Loucy (cell line): ENCODE results near the gene CENPC.
"Not testable (repeated sequence)": the region's sequence is repeated elsewhere in the genome, so short reads cannot be mapped to it uniquely, and the experiment has no call there.

Experiments
- H2AFZ ChIP-seq: fragments of 200-600 bp; sonication (generic); 2 replicates; pipeline ENCODE4 v1.6.0; 2016; ENCODE audit warnings: antibody characterized with exemption, mild to moderate bottlenecking, low read length, moderate library complexity
- H3F3A ChIP-seq: fragments of 200-600 bp; 2 replicates; pipeline ENCODE4 v1.6.0; 2016; ENCODE audit warnings: antibody characterized with exemption, low read depth, mild to moderate bottlenecking
- H3K27me3 ChIP-seq: fragments of 200-600 bp; sonication (generic); 2 replicates; pipeline ENCODE4 v1.6.1; 2014; ENCODE audit warnings: low read length, mild to moderate bottlenecking; ENCODE audit not compliant: insufficient read depth, poor library complexity, severe bottlenecking
- H3K36me3 ChIP-seq: fragments of 200-600 bp; sonication (generic); 2 replicates; pipeline ENCODE4 v1.6.1; 2016; ENCODE audit warnings: low read length; ENCODE audit not compliant: insufficient read depth
- H3K4me1 ChIP-seq: fragments of 200-600 bp; sonication (generic); 2 replicates; pipeline ENCODE4 v1.5.1; 2014; ENCODE audit warnings: low read length, mild to moderate bottlenecking; ENCODE audit not compliant: insufficient read depth, poor library complexity, severe bottlenecking
- H3K4me2 ChIP-seq: fragments of 200-600 bp; sonication (generic); 2 replicates; pipeline ENCODE4 v1.6.0; 2014; ENCODE audit warnings: antibody characterized with exemption, low read length, low read depth, mild to moderate bottlenecking; ENCODE audit not compliant: poor library complexity, severe bottlenecking
- H3K4me3 ChIP-seq: fragments of 200-600 bp; sonication (generic); 2 replicates; pipeline ENCODE4 v1.5.1; 2014; ENCODE audit warnings: low read length, mild to moderate bottlenecking, mixed read lengths; ENCODE audit not compliant: poor library complexity, severe bottlenecking
- H3K79me2 ChIP-seq: fragments of 200-600 bp; sonication (generic); 2 replicates; pipeline ENCODE4 v1.6.1; 2014; ENCODE audit warnings: low read length; ENCODE audit not compliant: insufficient read depth
- H3K9ac ChIP-seq: fragments of 200-600 bp; sonication (generic); 2 replicates; pipeline ENCODE4 v1.6.0; 2014; ENCODE audit warnings: mild to moderate bottlenecking, low read depth, low read length, moderate library complexity; ENCODE audit not compliant: poor library complexity, severe bottlenecking
- H3K9me2 ChIP-seq: fragments of 200-600 bp; sonication (generic); replicated peaks from 2 replicates; pipeline ENCODE4 v1.6.1; 2016; ENCODE audit warnings: low read depth, low read length, mixed read lengths
- H3K9me3 ChIP-seq: fragments of 200-600 bp; sonication (generic); 2 replicates; pipeline ENCODE4 v1.6.1; 2014; ENCODE audit warnings: mild to moderate bottlenecking, antibody characterized with exemption, low read length, low read depth; ENCODE audit not compliant: insufficient read depth
- H4K20me1 ChIP-seq: fragments of 200-600 bp; sonication (generic); 2 replicates; pipeline ENCODE4 v1.6.0; 2014; ENCODE audit warnings: antibody characterized with exemption, low read length, mild to moderate bottlenecking; ENCODE audit not compliant: insufficient read depth, poor library complexity, severe bottlenecking
- EZH2phosphoT487 ChIP-seq: fragments of 200-600 bp; IDR thresholded peaks from 2 replicates; pipeline ENCODE4 v1.6.1; 2018; ENCODE audit warnings: antibody characterized with exemption, mild to moderate bottlenecking, moderate library complexity, borderline replicate concordance
- TF ChIP-seq, protein P1 (sequence below): fragments of 200-600 bp; sonication (generic); conservative IDR thresholded peaks from 2 replicates; pipeline ENCODE4 v1.5.1; 2014; ENCODE audit warnings: mild to moderate bottlenecking, antibody characterized with exemption, low read length

CENPC gene

GRCh38 chr4:67535280-67535840 lies 9.9 kb downstream of the CENPC start:
- H3K27me3 ChIP-seq = no peaks in the 10 kb centered on the region
- H3K36me3 ChIP-seq = peaks cover 83% of the 10 kb centered on the region
- peak overlapping the region; percentile 45 for H3K4me3 ChIP-seq
- H2AFZ ChIP-seq = no peak overlapping the region
- no peak for TF ChIP-seq EZH2phosphoT487
- TF ChIP-seq, protein P1, sequence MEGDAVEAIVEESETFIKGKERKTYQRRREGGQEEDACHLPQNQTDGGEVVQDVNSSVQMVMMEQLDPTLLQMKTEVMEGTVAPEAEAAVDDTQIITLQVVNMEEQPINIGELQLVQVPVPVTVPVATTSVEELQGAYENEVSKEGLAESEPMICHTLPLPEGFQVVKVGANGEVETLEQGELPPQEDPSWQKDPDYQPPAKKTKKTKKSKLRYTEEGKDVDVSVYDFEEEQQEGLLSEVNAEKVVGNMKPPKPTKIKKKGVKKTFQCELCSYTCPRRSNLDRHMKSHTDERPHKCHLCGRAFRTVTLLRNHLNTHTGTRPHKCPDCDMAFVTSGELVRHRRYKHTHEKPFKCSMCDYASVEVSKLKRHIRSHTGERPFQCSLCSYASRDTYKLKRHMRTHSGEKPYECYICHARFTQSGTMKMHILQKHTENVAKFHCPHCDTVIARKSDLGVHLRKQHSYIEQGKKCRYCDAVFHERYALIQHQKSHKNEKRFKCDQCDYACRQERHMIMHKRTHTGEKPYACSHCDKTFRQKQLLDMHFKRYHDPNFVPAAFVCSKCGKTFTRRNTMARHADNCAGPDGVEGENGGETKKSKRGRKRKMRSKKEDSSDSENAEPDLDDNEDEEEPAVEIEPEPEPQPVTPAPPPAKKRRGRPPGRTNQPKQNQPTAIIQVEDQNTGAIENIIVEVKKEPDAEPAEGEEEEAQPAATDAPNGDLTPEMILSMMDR = no peak
- peaks cover 9% of the 10 kb centered on the region; the same call in 1 of the 2 replicates for H3K9me3 ChIP-seq
- peaks cover 57% of the 10 kb centered on the region for H4K20me1 ChIP-seq
- no peaks in the 10 kb centered on the region for H3K9me2 ChIP-seq
- H3K4me1 ChIP-seq = peaks cover 44% of the 10 kb centered on the region
- no peaks in the 10 kb centered on the region for H3F3A ChIP-seq
- H3K9ac ChIP-seq = no peak overlapping the region
- peak overlapping the region; percentile 60 for H3K4me2 ChIP-seq
- peaks cover 93% of the 10 kb centered on the region for H3K79me2 ChIP-seq

DNA sequence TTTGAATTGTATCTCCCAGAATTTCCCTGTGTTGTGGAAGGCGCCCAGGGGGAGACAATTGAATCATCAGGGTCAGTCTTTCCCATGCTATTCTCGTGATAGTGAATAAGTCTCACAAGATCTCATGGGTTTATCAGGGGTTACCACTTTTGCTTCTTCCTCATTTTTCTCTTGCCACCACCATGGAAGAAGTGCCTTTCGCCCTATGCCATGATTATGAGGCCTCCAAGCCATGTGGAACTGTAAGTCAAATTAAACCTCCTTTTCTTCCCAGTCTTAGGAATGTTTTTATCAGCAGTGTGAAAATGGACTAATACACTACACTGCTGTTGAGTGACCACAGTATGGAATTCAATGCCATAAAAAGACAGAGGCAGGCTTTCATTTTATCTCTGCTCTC lies 12.2 kb downstream of the CENPC start:
- Histone ChIP-seq H3K9me2 (no peaks in the 10 kb centered on the region), H3F3A (no peaks in the 10 kb centered on the region), H3K4me2 (no peak overlapping the region), H3K4me1 (peaks cover 28% of the 10 kb centered on the region), H3K4me3 (no peak overlapping the region), H3K36me3 (peaks cover 86% of the 10 kb centered on the region), H4K20me1 (peaks cover 55% of the 10 kb centered on the region), H3K79me2 (peaks cover 93% of the 10 kb centered on the region), H2AFZ (no peak overlapping the region), H3K9me3 (peaks cover 9% of the 10 kb centered on the region; the same call in 1 of the 2 replicates), H3K27me3 (no peaks in the 10 kb centered on the region), H3K9ac (no peak overlapping the region)
- no peak for TF ChIP-seq EZH2phosphoT487
- TF ChIP-seq, protein P1 = no peak

DNA sequence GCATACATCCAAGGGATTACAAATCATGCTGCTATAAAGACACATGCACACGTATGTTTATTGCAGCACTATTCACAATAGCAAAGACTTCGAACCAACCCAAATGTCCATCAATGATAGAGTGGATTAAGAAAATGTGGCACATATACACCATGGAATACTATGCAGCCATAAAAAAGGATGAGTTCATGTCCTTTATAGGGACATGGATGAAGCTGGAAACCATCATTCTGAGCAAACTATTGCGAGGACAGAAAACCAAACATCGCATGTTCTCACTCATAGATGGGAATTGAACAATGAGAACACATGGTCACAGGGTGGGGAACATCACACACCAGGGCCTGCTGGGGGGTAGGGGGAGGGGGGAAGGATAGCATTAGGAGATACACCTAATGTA lies 12.9 kb downstream of the CENPC start:
- not testable (repeated sequence) for H3K4me2 ChIP-seq, H3K27me3 ChIP-seq, H3K9me2 ChIP-seq, H3F3A ChIP-seq, H3K9me3 ChIP-seq, H3K4me3 ChIP-seq, H3K9ac ChIP-seq, H2AFZ ChIP-seq
- Histone ChIP-seq H3K79me2 (peaks cover 95% of the 10 kb centered on the region), H3K36me3 (peaks cover 87% of the 10 kb centered on the region), H3K4me1 (peaks cover 32% of the 10 kb centered on the region), H4K20me1 (peaks cover 58% of the 10 kb centered on the region)

DNA sequence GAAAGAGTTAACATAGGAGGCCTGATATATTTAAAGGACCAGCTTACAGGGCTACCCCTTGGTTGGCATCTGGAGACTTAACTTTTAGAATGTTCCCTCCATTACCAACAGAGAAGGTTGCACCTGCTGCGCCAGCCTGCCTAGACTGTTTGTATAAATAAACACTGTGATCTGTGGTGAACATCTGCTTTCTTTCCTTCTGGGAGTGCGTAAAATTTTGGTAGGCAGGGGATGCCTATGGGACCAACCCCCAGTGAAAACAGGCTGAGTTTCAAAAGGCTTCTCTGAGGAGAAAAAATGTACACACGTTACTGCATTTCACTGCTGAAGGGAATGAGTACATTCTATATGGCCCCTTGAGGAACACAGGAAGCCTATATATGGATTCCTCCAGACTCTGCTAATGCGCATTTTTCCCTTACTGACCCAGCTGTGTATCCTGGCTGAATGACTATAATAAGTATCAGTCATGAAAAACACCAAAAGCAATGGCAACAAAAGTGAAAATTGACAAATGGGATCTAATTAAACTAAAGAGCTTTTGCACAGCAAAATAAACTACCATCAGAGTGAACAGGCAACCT lies 13.8 kb downstream of the CENPC start:
- peaks cover 87% of the 10 kb centered on the region for H3K36me3 ChIP-seq
- H3K9me2 ChIP-seq = no peaks in the 10 kb centered on the region
- peaks cover 61% of the 10 kb centered on the region for H4K20me1 ChIP-seq
- peak overlapping the region; percentile 31 for H3K4me3 ChIP-seq
- peaks cover 9% of the 10 kb centered on the region; the same call in 1 of the 2 replicates for H3K9me3 ChIP-seq
- TF ChIP-seq, protein P1 = no peak
- TF ChIP-seq EZH2phosphoT487 = no peak
- no peaks in the 10 kb centered on the region for H3F3A ChIP-seq
- no peak overlapping the region for H3K9ac ChIP-seq
- no peaks in the 10 kb centered on the region for H3K27me3 ChIP-seq
- peak overlapping the region; percentile 25 for H3K4me2 ChIP-seq
- H2AFZ ChIP-seq = no peak overlapping the region
- peaks cover 96% of the 10 kb centered on the region for H3K79me2 ChIP-seq
- peaks cover 32% of the 10 kb centered on the region for H3K4me1 ChIP-seq

DNA sequence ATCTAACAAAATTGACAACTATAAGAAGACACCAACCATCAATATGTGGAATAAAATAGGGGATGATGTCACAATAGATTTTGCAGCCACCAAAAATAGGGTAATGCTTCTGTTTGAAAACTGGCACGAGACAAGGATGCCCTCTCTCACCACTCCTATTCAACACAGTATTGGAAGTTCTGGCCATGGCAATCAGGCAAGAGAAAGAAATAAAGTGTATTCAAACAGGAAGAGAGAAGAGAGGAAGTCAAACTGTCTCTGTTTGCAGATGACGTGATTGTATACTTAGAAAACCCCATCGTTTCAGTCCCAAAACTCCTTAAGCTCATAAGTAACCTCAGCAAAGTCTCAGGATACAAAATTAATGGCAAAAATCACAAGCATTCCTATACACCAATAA lies 21.2 kb downstream of the CENPC start:
- H2AFZ ChIP-seq, H3K9me2 ChIP-seq, H3K9me3 ChIP-seq, H3K27me3 ChIP-seq, H3K4me3 ChIP-seq, H3F3A ChIP-seq, H3K9ac ChIP-seq: not testable (repeated sequence)
- H3K79me2 ChIP-seq = peaks cover 100% of the 10 kb centered on the region
- peaks cover 46% of the 10 kb centered on the region for H3K4me1 ChIP-seq
- peaks cover 81% of the 10 kb centered on the region for H4K20me1 ChIP-seq
- peaks cover 53% of the 10 kb centered on the region for H3K36me3 ChIP-seq
- H3K4me2 ChIP-seq = peak overlapping the region; percentile 10
